ENCODE measurements around the gene MEDAG. TPM values are rescaled to one million over a fixed set of nuclear protein-coding genes. Genes with fewer than 3 reads are reported as not detected.

Gene MEDAG
- total RNA-seq, 2 experiments from 2014 or later = 0.38 to 0.59 TPM

DNA sequence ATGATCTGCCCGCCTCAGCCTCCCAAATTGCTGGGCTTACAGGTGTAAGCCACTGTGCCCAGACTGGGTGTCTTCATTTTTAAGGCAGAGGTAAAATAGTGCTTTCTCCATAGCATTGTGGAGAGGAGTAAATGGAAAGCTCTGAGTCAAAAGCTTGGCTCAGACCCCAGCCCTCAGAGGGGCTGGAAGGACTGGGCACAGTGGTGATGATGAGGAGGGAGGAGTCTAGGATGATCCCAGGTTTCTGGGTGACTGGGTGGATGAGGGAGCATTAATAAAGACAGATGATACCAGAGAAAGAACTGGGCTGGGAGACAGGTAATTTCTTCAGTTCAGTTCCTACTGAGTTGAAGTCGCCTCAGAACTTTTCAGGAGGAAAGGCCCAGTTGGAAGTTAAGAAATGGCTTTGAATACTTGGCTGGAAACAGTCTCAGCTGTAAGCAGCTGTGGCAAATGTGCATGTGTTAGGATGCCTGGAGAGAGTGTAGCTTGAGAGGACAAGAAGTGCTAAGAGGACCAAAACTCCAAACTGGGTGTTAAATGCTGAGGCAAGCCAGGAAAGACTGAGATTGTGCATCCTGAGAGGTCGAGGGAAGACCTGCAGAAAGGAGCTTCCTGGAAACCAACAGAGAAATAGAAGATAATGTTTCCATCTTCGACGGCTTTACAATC lies 37.1 kb upstream of the MEDAG start:
- CTCF ChIA-PET = interaction anchor here (0.8 kb wide), 1 partner anchor 10 kb away, joined by 3 read pairs; no protein-coding TSS in a partner anchor
- H3K27me3 Mint-ChIP-seq = peaks cover 19% of the 10 kb centered on the region
- no peaks in the 10 kb centered on the region for H3K36me3 Mint-ChIP-seq
- H3K9me3 Mint-ChIP-seq (ENCODE audit: low read depth) = no peaks in the 10 kb centered on the region
- H3K4me1 Mint-ChIP-seq = peaks cover 2% of the 10 kb centered on the region
- DNase-seq (no peak), ATAC-seq (no peak)
- H3K4me3 Mint-ChIP-seq = no peak overlapping the region
- H3K27ac Mint-ChIP-seq = no peak overlapping the region

GRCh38 chr13:30869491-30869890 lies 36.6 kb upstream of the MEDAG start:
- Mint-ChIP-seq H3K27ac (no peak overlapping the region), H3K9me3 (ENCODE audit: low read depth) (no peaks in the 10 kb centered on the region), H3K4me3 (no peak overlapping the region), H3K4me1 (peaks cover 2% of the 10 kb centered on the region), H3K27me3 (peaks cover 25% of the 10 kb centered on the region), H3K36me3 (no peaks in the 10 kb centered on the region)
- no peak for ATAC-seq
- no peak for DNase-seq
- CTCF ChIA-PET = no interaction called here

- no peak overlapping the region for H3K4me3 Mint-ChIP-seq
- DNase-seq (peak; percentile 49), ATAC-seq (peak; percentile 84)
- no peaks in the 10 kb centered on the region for H3K36me3 Mint-ChIP-seq
- peaks cover 2% of the 10 kb centered on the region for H3K4me1 Mint-ChIP-seq
- CTCF ChIA-PET = no interaction called here
- H3K27me3 Mint-ChIP-seq = peaks cover 30% of the 10 kb centered on the region
- no peaks in the 10 kb centered on the region for H3K9me3 Mint-ChIP-seq (ENCODE audit: low read depth)
- no peak overlapping the region for H3K27ac Mint-ChIP-seq
Observed at GRCh38 chr13:30870049-30870884, 35.8 kb upstream of the MEDAG start.

DNA sequence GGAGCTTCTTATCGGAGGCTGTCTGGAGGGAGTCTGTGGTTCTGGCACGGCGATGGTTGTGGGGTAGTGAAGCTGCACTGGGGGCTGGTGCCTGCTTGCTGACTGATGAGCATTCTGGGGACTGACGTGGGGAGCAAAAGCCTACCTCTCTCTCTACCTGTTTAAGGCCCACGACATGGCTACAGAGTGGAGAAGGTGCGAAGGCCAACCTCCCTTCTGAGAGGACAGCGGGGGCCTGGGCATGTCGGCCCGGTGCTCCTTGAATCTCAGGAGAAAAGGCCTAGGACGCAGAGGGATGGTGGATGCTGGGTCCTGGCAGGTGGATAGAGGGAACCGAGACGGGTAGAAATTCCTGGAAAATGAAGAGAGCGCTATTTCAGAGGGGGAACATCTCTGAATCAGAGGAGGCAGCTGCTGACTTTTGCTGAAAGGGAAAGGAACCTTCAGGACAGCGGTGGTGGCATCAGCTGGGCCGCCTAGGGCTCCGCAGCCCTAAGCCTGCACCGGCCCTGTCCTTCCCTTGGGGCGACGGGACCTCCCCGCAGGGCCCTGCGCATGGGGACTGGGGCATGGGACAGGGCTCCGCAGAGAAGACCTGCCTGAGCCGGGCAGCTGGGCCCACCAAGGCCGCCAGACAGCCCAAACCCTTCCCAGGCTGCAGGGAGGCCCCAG lies 35.0 kb upstream of the MEDAG start:
- Mint-ChIP-seq H3K4me3 (no peak overlapping the region), H3K4me1 (no peaks in the 10 kb centered on the region), H3K27ac (no peak overlapping the region), H3K36me3 (no peaks in the 10 kb centered on the region), H3K27me3 (peaks cover 24% of the 10 kb centered on the region), H3K9me3 (ENCODE audit: low read depth) (no peaks in the 10 kb centered on the region)
- ATAC-seq (no peak), DNase-seq (no peak)
- CTCF ChIA-PET = no interaction called here

DNA sequence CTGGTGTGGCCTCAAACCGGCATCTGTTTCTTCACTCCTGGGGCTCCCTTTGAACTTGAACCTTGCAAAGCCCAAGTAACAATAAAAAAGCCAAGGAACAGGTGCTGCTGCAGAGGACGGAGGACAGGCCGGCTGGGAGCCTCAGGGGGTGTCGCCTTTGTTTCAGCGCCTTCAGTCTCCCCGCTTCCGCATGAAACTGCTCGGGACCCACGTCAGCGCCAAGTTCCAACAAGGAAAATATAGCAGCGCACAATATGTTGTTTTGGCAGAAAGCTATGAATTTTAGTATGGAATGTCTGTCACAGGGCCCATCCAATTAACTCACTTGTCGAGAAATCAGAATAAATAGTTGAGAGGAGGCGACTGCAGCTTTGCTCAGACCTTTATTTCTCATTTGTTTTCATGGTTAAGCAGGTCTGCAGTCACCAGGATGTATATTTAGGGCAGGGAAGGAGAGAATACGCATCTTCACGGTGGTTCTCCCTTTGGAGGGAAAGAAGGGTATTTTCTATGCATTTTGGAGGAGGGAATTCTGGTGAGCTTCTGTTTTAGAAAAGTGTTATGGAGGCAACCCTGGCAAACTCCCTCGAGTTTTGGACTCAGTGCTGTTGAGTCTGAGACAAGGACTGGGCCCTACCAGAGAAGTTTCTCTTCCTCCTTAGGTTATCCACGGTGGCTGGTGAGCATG lies 34.3 kb upstream of the MEDAG start:
- CTCF ChIA-PET = no interaction called here
- ATAC-seq (no peak), DNase-seq (no peak)
- Mint-ChIP-seq H3K36me3 (no peaks in the 10 kb centered on the region), H3K27ac (no peak overlapping the region), H3K4me3 (no peak overlapping the region), H3K4me1 (no peaks in the 10 kb centered on the region), H3K9me3 (ENCODE audit: low read depth) (no peaks in the 10 kb centered on the region), H3K27me3 (peaks cover 22% of the 10 kb centered on the region)

- H3K9me3 Mint-ChIP-seq (ENCODE audit: low read depth) = no peaks in the 10 kb centered on the region
- no peak overlapping the region for H3K27ac Mint-ChIP-seq
- no peaks in the 10 kb centered on the region for H3K4me1 Mint-ChIP-seq
- H3K27me3 Mint-ChIP-seq = peaks cover 18% of the 10 kb centered on the region
- DNase-seq (no peak), ATAC-seq (no peak)
- no peak overlapping the region for H3K4me3 Mint-ChIP-seq
- no peaks in the 10 kb centered on the region for H3K36me3 Mint-ChIP-seq
- CTCF ChIA-PET = no interaction called here
Observed at GRCh38 chr13:30872276-30872594, 33.8 kb upstream of the MEDAG start.

GRCh38 chr13:30872685-30873461 lies 33.2 kb upstream of the MEDAG start:
- Mint-ChIP-seq H3K27ac (no peak overlapping the region), H3K36me3 (no peaks in the 10 kb centered on the region), H3K9me3 (ENCODE audit: low read depth) (no peaks in the 10 kb centered on the region), H3K4me1 (no peaks in the 10 kb centered on the region), H3K27me3 (peaks cover 23% of the 10 kb centered on the region), H3K4me3 (no peak overlapping the region)
- CTCF ChIA-PET = no interaction called here
- ATAC-seq (no peak), DNase-seq (no peak)

- CTCF ChIA-PET = interaction anchor here (1.2 kb wide), 1 partner anchor 7 kb away, joined by 4 read pairs; no protein-coding TSS in a partner anchor
- ATAC-seq = no peak
- no peaks in the 10 kb centered on the region for H3K9me3 Mint-ChIP-seq (ENCODE audit: low read depth)
Observed at GRCh38 chr13:30873499-30873898, 32.6 kb upstream of the MEDAG start.

DNA sequence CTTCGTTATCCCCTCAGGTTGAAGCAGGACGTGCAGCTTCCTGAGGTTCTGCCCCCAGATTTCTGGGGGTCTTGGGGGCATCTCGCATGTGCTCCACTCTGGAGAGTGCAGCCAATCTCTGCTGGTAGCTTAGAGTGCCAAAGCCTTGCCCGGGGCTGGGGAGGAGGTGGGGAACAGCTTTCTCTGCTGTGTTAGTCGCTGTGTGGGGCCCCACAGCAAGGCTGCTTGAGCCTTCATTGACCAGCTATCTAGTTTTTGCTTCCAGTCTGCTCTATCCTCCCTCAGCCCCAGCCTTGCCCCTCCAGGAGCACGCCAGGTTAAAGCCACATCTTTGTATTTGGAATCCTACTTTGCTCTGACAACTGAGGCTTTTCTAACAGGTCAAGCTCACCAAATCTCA lies 32.0 kb upstream of the MEDAG start:
- CTCF ChIA-PET = interaction anchor here (1.2 kb wide), 1 partner anchor 8 kb away, joined by 4 read pairs; no protein-coding TSS in a partner anchor
- Mint-ChIP-seq H3K4me1 (no peaks in the 10 kb centered on the region), H3K9me3 (ENCODE audit: low read depth) (no peaks in the 10 kb centered on the region), H3K36me3 (no peaks in the 10 kb centered on the region), H3K27ac (no peak overlapping the region), H3K4me3 (no peak overlapping the region), H3K27me3 (peaks cover 32% of the 10 kb centered on the region)
- DNase-seq (no peak), ATAC-seq (no peak)

More at GRCh38 chr13:30873499-30873898, 32.6 kb upstream of the MEDAG start:
- no peak for DNase-seq
- Mint-ChIP-seq H3K27ac (no peak overlapping the region), H3K4me1 (no peaks in the 10 kb centered on the region), H3K4me3 (no peak overlapping the region), H3K36me3 (no peaks in the 10 kb centered on the region), H3K27me3 (peaks cover 30% of the 10 kb centered on the region)

GRCh38 chr13:30874561-30874960 lies 31.5 kb upstream of the MEDAG start:
- Mint-ChIP-seq H3K4me3 (no peak overlapping the region), H3K36me3 (no peaks in the 10 kb centered on the region), H3K9me3 (ENCODE audit: low read depth) (no peaks in the 10 kb centered on the region), H3K27ac (no peak overlapping the region), H3K27me3 (peaks cover 34% of the 10 kb centered on the region), H3K4me1 (no peaks in the 10 kb centered on the region)
- DNase-seq (no peak), ATAC-seq (no peak)
- CTCF ChIA-PET = interaction anchor here (1.2 kb wide), 1 partner anchor 8 kb away, joined by 4 read pairs; no protein-coding TSS in a partner anchor

GRCh38 chr13:30877335-30877734 lies 28.7 kb upstream of the MEDAG start:
- no peaks in the 10 kb centered on the region for H3K4me1 Mint-ChIP-seq
- H3K27ac Mint-ChIP-seq = no peak overlapping the region
- H3K9me3 Mint-ChIP-seq (ENCODE audit: low read depth) = no peaks in the 10 kb centered on the region
- H3K36me3 Mint-ChIP-seq = no peaks in the 10 kb centered on the region
- ATAC-seq (no peak), DNase-seq (no peak)
- H3K4me3 Mint-ChIP-seq = no peak overlapping the region
- CTCF ChIA-PET = no interaction called here
- H3K27me3 Mint-ChIP-seq = peaks cover 53% of the 10 kb centered on the region

DNA sequence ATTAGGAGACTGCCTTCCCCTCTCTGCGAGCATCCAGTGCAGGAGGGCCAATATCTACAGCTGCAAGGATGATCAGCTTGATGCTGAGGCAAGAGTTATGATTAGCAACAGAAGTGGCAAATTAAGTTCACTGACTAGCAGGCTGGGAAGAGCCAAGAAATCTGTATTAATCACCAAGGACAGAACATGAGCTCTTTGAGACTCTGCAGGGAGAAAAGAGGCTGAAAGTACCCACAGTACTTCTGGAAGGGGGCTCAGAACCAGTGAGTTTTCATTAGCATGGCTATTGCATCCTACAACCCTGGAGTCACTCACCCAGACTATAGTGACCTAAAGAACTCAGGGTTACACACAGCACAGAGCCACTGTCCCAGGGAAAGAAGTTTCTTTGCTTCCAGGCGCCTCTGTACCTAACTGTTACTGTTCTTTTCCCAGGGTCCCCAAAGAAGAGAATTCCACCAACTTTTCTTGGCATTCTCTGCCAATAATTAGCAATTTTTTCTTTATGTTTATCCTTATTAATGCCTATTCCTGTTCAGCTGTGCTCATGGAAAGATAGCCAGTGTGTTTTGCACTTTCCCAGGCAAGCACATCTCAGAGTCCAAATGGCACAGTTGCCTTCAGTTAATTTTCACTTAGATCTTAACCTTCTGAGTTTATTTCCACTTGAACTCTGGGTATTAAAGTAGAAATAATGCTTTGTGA lies 25.8 kb upstream of the MEDAG start:
- H3K4me3 Mint-ChIP-seq = no peak overlapping the region
- peaks cover 42% of the 10 kb centered on the region for H3K27me3 Mint-ChIP-seq
- H3K4me1 Mint-ChIP-seq = peaks cover 9% of the 10 kb centered on the region
- H3K9me3 Mint-ChIP-seq (ENCODE audit: low read depth) = no peaks in the 10 kb centered on the region
- CTCF ChIA-PET = no interaction called here
- no peak for ATAC-seq
- DNase-seq = no peak
- no peaks in the 10 kb centered on the region for H3K36me3 Mint-ChIP-seq
- no peak overlapping the region for H3K27ac Mint-ChIP-seq
